ENCODE measurements around the gene PWWP2B.

- TF ChIP-seq, protein P1, sequence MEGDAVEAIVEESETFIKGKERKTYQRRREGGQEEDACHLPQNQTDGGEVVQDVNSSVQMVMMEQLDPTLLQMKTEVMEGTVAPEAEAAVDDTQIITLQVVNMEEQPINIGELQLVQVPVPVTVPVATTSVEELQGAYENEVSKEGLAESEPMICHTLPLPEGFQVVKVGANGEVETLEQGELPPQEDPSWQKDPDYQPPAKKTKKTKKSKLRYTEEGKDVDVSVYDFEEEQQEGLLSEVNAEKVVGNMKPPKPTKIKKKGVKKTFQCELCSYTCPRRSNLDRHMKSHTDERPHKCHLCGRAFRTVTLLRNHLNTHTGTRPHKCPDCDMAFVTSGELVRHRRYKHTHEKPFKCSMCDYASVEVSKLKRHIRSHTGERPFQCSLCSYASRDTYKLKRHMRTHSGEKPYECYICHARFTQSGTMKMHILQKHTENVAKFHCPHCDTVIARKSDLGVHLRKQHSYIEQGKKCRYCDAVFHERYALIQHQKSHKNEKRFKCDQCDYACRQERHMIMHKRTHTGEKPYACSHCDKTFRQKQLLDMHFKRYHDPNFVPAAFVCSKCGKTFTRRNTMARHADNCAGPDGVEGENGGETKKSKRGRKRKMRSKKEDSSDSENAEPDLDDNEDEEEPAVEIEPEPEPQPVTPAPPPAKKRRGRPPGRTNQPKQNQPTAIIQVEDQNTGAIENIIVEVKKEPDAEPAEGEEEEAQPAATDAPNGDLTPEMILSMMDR (IDR thresholded peaks at IDR 0.05; ENCODE audit: low read depth, low read length, poor library complexity, severe bottlenecking), result no peak
- TF ChIP-seq EZH2phosphoT487 (IDR thresholded peaks at IDR 0.05; ENCODE audit: borderline replicate concordance, low read length), result no peak
Measured at GRCh38 chr10:132394936-132395703, 1.9 kb upstream of the PWWP2B start.
